ENCODE measurements around the gene GFOD2. TPM values are rescaled to one million over a fixed set of nuclear protein-coding genes. Genes with fewer than 3 reads are reported as not detected.

The GFOD2 gene
- total and polyA plus RNA-seq, 2 of the 13 experiments (the other 11 are each of a cell fraction or from before 2014, with no cell fraction given): 11.1 to 17.2 TPM

- TF ChIP-seq PATZ1 (CRISPR knock-in tag; IDR thresholded peaks at IDR 0.05): peak; percentile 34
- no peak for TF ChIP-seq ZNF24 (IDR thresholded peaks at IDR 0.05)
- peak; percentile 57; the same call in 1 of the 2 replicates for TF ChIP-seq HDAC1 (CRISPR knock-in tag; IDR thresholded peaks at IDR 0.05)
- TF ChIP-seq MXD3 (CRISPR knock-in tag; IDR thresholded peaks at IDR 0.05): no peak
- TF ChIP-seq ZNF138 (CRISPR knock-in tag; IDR thresholded peaks at IDR 0.05; ENCODE audit: low read depth): no peak
- 0 out of 2 replicates have a peak, but pooled peaks have one; percentile 46 for TF ChIP-seq CAMTA2 (CRISPR knock-in tag; IDR thresholded peaks at IDR 0.05; ENCODE audit: borderline replicate concordance)
- TF ChIP-seq ZMYM3 (CRISPR knock-in tag; IDR thresholded peaks at IDR 0.05): peak; percentile 80
- no peak for TF ChIP-seq ELF4 (CRISPR knock-in tag; IDR thresholded peaks at IDR 0.05; ENCODE audit: borderline replicate concordance)
- TF ChIP-seq TBX3 (IDR thresholded peaks at IDR 0.05; ENCODE audit: borderline replicate concordance): no peak
- TF ChIP-seq ZNF770 (CRISPR knock-in tag; IDR thresholded peaks at IDR 0.05): no peak
- TF ChIP-seq ZNF253 (CRISPR knock-in tag; IDR thresholded peaks at IDR 0.05; ENCODE audit: borderline replicate concordance): no peak
- TF ChIP-seq ZNF720 (CRISPR knock-in tag; IDR thresholded peaks at IDR 0.05): no peak
- no peak for TF ChIP-seq RERE (CRISPR knock-in tag; IDR thresholded peaks at IDR 0.05; ENCODE audit: low read depth)
- TF ChIP-seq ZNF282 (IDR thresholded peaks at IDR 0.05; ENCODE audit: partially characterized antibody): no peak
- no peak for TF ChIP-seq CENPT (CRISPR knock-in tag; IDR thresholded peaks at IDR 0.05; ENCODE audit: low read depth)
- TF ChIP-seq ZNF30 (CRISPR knock-in tag; IDR thresholded peaks at IDR 0.05): no peak
- no peak for TF ChIP-seq DNMT3B (CRISPR knock-in tag; conservative IDR thresholded peaks at IDR 0.05)
These were observed 7.3 kb upstream of the GFOD2 start (continued) for GRCh38 chr16:67726106-67727034.
